Lung (tissue), 12 donors: ENCODE measurements around the gene NIPSNAP3A. TPM values are rescaled to one million over a fixed set of nuclear protein-coding genes. Genes with fewer than 3 reads are reported as not detected.

Experiments used
- ATAC-seq: fragments of 200-7000 bp; cut with Tn5 transposase; one replicate; pipeline ENCODE4 v1.9.1; 2020; ENCODE audit warnings: moderate number of reproducible peaks; ENCODE audit not compliant: insufficient read depth, low FRiP score
- DNase-seq, 3 donors: peaks; one replicate each; pipeline ENCODE4 v3.0.0-alpha.2; 2013 to 2017
- H3K27ac ChIP-seq, 2 donors: one replicate each; pipeline ENCODE4 v1.5.1; 2013; ENCODE audit warnings: mild to moderate bottlenecking in 2 of 2, moderate library complexity in 2 of 2, control low read depth in 1 of 2, inconsistent platforms in 1 of 2, low read depth in 1 of 2, low read length in 1 of 2
- H3K27me3 ChIP-seq, 3 donors: one replicate each; pipeline ENCODE4 v1.5.1; 2013; ENCODE audit warnings: low read length in 2 of 3; ENCODE audit not compliant: control insufficient read depth in 3 of 3, insufficient read depth in 3 of 3
- H3K36me3 ChIP-seq, 4 donors: one replicate each; pipeline ENCODE4 v1.5.1; 2013; ENCODE audit warnings: low read length in 4 of 4, mild to moderate bottlenecking in 1 of 4, moderate library complexity in 1 of 4; ENCODE audit not compliant: control insufficient read depth in 4 of 4, insufficient read depth in 4 of 4
- H3K4me1 ChIP-seq, 5 donors: one replicate each; pipeline ENCODE4 v1.5.1; 2013; ENCODE audit warnings: low read length in 5 of 5, mild to moderate bottlenecking in 2 of 5, moderate library complexity in 1 of 5; ENCODE audit not compliant: control insufficient read depth in 5 of 5, insufficient read depth in 5 of 5
- H3K4me3 ChIP-seq: one replicate; pipeline ENCODE4 v1.5.1; 2013; ENCODE audit warnings: mild to moderate bottlenecking, control low read depth, moderate library complexity
- H3K9ac ChIP-seq, 2 donors: one replicate each; pipeline ENCODE4 v1.5.1; 2013; ENCODE audit warnings: low read length in 2 of 2, control low read depth in 1 of 2; ENCODE audit not compliant: insufficient read depth in 1 of 2
- H3K9me3 ChIP-seq, 4 donors: one replicate each; pipeline ENCODE4 v1.5.1; 2013; ENCODE audit warnings: low read length in 3 of 4, mild to moderate bottlenecking in 1 of 4, moderate library complexity in 1 of 4; ENCODE audit not compliant: control insufficient read depth in 4 of 4, insufficient read depth in 3 of 4
- CTCF ChIP-seq: IDR thresholded peaks from 2 replicates; pipeline ENCODE4 v1.5.1; 2012; ENCODE audit warnings: mild to moderate bottlenecking; ENCODE audit errors: control extremely low read depth, extremely low read depth
- WGBS, 2 donors: extraction: QIAGEN DNeasy Blood & Tissue Kit; methylation state at CpG; one replicate each; pipeline ENCODE4 v1.1.7; 2013; 5-methylcytosine and 5-hydroxymethylcytosine counted together
- polyA plus RNA-seq, 2 donors: library from polyadenylated mRNA; stranded (reverse); fragments of 200-250 nt; gene quantifications; one replicate each; pipeline ENCODE4 v1.2.1, GENCODE V29; 2013
- total RNA-seq, 2 donors: library from RNA; depleted of rRNA in 1 of 2; stranded (reverse); fragments of >200 nt in 1 of 2; gene quantifications; one replicate each; pipeline ENCODE4 v1.2.1, GENCODE V29; 2014 to 2021
- donor health status: control.
- donor health status: control.
- donor health status: Bipolar disorder and iron deficiency.
- donor health status: healthy.
- donor health status: DM: yes; HTN: yes; CAD: no.

NIPSNAP3A gene
- total and polyA plus RNA-seq, 4 donors, result 18.9 to 49.5 (median 21.8) TPM

GRCh38 chr9:104772714-104773510 is 25.4 kb downstream of the NIPSNAP3A start:
- Histone ChIP-seq H3K4me1 (peaks cover 0 to 18% (median 0%) of the 10 kb centered on the region in 5 donors), H3K9ac (no peak overlapping the region), H3K4me3 (no peak overlapping the region), H3K9me3 (peaks cover 0 to 2% (median 0%) of the 10 kb centered on the region in 4 donors), H3K27me3 (no peaks in the 10 kb centered on the region), H3K27ac (peak overlapping the region in 1 of 2 donors; percentile 72), H3K36me3 (peaks cover 0 to 7% (median 2%) of the 10 kb centered on the region in 4 donors)
- DNase-seq (no peak), ATAC-seq (no peak)
- TF ChIP-seq CTCF, result no peak
- 70 to 73% methylated on average over 5 of the region's 5 CpGs for WGBS, 2 donors

GRCh38 chr9:104774132-104774531 is 26.6 kb downstream of the NIPSNAP3A start:
- no peak overlapping the region for H3K9ac ChIP-seq
- WGBS, 2 donors, result 60 to 61% methylated on average over 1 of the region's 1 CpG
- H3K9me3 ChIP-seq, result peaks cover 0 to 2% (median 0%) of the 10 kb centered on the region in 4 donors
- H3K36me3 ChIP-seq, result peaks cover 0 to 11% (median under 1%) of the 10 kb centered on the region in 4 donors
- H3K4me3 ChIP-seq, result no peak overlapping the region
- TF ChIP-seq CTCF, result no peak
- ATAC-seq (no peak), DNase-seq (no peak)
- H3K27me3 ChIP-seq, result no peaks in the 10 kb centered on the region
- H3K4me1 ChIP-seq, result peaks cover 0 to 24% (median 0%) of the 10 kb centered on the region in 5 donors
- H3K27ac ChIP-seq, result peak overlapping the region in 1 of 2 donors; percentile 66

- ATAC-seq (peak; percentile 29), DNase-seq (no peak)
- Histone ChIP-seq H3K9ac (no peak overlapping the region), H3K27ac (peak overlapping the region; percentile 33 to 94), H3K36me3 (peaks cover 0 to 11% (median under 1%) of the 10 kb centered on the region in 4 donors), H3K9me3 (peaks cover 0 to 2% (median 0%) of the 10 kb centered on the region in 4 donors), H3K4me1 (peaks cover 0 to 24% (median 0%) of the 10 kb centered on the region in 5 donors), H3K4me3 (no peak overlapping the region), H3K27me3 (no peaks in the 10 kb centered on the region)
- TF ChIP-seq CTCF, result no peak
- 82 to 87% methylated on average over 11 of the region's 11 CpGs for WGBS, 2 donors
Observed at GRCh38 chr9:104774831-104775573, 27.5 kb downstream of the NIPSNAP3A start.
